ENCODE measurements around the gene DDX1.
"Not testable (repeated sequence)": the region's sequence is repeated elsewhere in the genome, so short reads cannot be mapped to it uniquely, and the experiment has no call there.

DDX1 gene

GRCh38 chr2:15680132-15680531 is 88.5 kb downstream of the DDX1 start:
- DNase-seq; H2BK15ac ChIP-seq (ENCODE audit: low read depth, poor library complexity, severe bottlenecking): not testable (repeated sequence)

More at GRCh38 chr2:15680132-15680531, 88.5 kb downstream of the DDX1 start:
- not testable (repeated sequence) for H4K91ac ChIP-seq (ENCODE audit: low read length); H2BK5ac ChIP-seq (ENCODE audit: low read depth, low read length, poor library complexity, severe bottlenecking); H3K79me1 ChIP-seq (replicated peaks; ENCODE audit: low read length, poor library complexity, severe bottlenecking); H3K27me3 ChIP-seq (ENCODE audit: control insufficient read depth in 1 of 2, insufficient read depth in 1 of 2, low read length in 2 of 2); H2BK120ac ChIP-seq (ENCODE audit: low read depth, low read length); H2AFZ ChIP-seq (ENCODE audit: low read depth, low read length); H3K9me3 ChIP-seq (ENCODE audit: control insufficient read depth, low read length); H4K8ac ChIP-seq (ENCODE audit: low read length); H3K9ac ChIP-seq (ENCODE audit: low read length); H3K4ac ChIP-seq (ENCODE audit: low read depth in 1 of 2, low read length in 2 of 2); H2AK5ac ChIP-seq (ENCODE audit: low read length, severe bottlenecking); H2BK12ac ChIP-seq (ENCODE audit: low read length in 2 of 2); H3K23ac ChIP-seq (ENCODE audit: low read length in 2 of 2); H3K4me2 ChIP-seq (ENCODE audit: low read length, poor library complexity, severe bottlenecking); H3K27ac ChIP-seq (ENCODE audit: low read length, poor library complexity, severe bottlenecking); H3K14ac ChIP-seq (ENCODE audit: low read length in 2 of 2); H3K18ac ChIP-seq (ENCODE audit: low read depth in 1 of 2, low read length in 2 of 2); H3K4me3 ChIP-seq (ENCODE audit: insufficient read depth in 1 of 2, low read depth in 1 of 2, low read length in 2 of 2); H3K36me3 ChIP-seq (ENCODE audit: control insufficient read depth in 1 of 2, insufficient read depth in 2 of 2, low read depth in 1 of 2, low read length in 2 of 2)
- H3K4me1 ChIP-seq (ENCODE audit: control insufficient read depth, insufficient read depth, low read depth, low read length), result peaks cover 12% of the 10 kb centered on the region
- WGBS, result 98% methylated on average over 8 of the region's 33 CpGs
